Dendritic cell treated with granulocyte-macrophage colony-stimulating factor and Interleukin-4, amounts not matched to agents 40 ng/mL and 50 ng/mL, for 4 days (primary cell): ENCODE measurements around the gene PATZ1.
"Not testable (repeated sequence)": the region's sequence is repeated elsewhere in the genome, so short reads cannot be mapped to it uniquely, and the experiment has no call there.

ENCODE experiments used
- H3K27ac Mint-ChIP-seq: one replicate; pipeline ENCODE4 v1.8.0; 2022; ENCODE audit warnings: mild to moderate bottlenecking, mixed read lengths
- H3K27me3 Mint-ChIP-seq: one replicate; pipeline ENCODE4 v1.8.0; 2022; ENCODE audit warnings: mild to moderate bottlenecking, mixed read lengths
- H3K36me3 Mint-ChIP-seq: one replicate; pipeline ENCODE4 v1.8.0; 2022; ENCODE audit warnings: low read depth, mixed read lengths
- H3K4me1 Mint-ChIP-seq: one replicate; pipeline ENCODE4 v1.8.0; 2022; ENCODE audit warnings: low read depth, mixed read lengths
- H3K4me3 Mint-ChIP-seq: one replicate; pipeline ENCODE4 v1.8.0; 2022; ENCODE audit warnings: mild to moderate bottlenecking, moderate library complexity, mixed read lengths
- H3K9me3 Mint-ChIP-seq: one replicate; pipeline ENCODE4 v1.8.0; 2022; ENCODE audit warnings: mixed read lengths
- intact Hi-C: fragments of 100-400 bp; cut with micrococcal nuclease; formaldehyde crosslinking; loops from one replicate; pipeline ENCODE4 v1.15.0; 2022

Gene PATZ1

GRCh38 chr22:31314220-31314619, 31.9 kb downstream of the PATZ1 start:
- H3K36me3 Mint-ChIP-seq, H3K27ac Mint-ChIP-seq: not testable (repeated sequence)

GRCh38 chr22:31313366-31314147, 32.6 kb downstream of the PATZ1 start:
- Mint-ChIP-seq H3K36me3 (no peaks in the 10 kb centered on the region), H3K4me1 (peaks cover 6% of the 10 kb centered on the region), H3K27ac (peak overlapping the region; percentile 19), H3K4me3 (no peak overlapping the region), H3K9me3 (peaks cover 15% of the 10 kb centered on the region), H3K27me3 (peaks cover 2% of the 10 kb centered on the region)
- intact Hi-C loops, result no loop called here

More at GRCh38 chr22:31314220-31314619, 31.9 kb downstream of the PATZ1 start:
- H3K27me3 Mint-ChIP-seq, H3K4me3 Mint-ChIP-seq, H3K4me1 Mint-ChIP-seq, intact Hi-C loops: not testable (repeated sequence)
- peaks cover 15% of the 10 kb centered on the region for H3K9me3 Mint-ChIP-seq

- peaks cover 2% of the 10 kb centered on the region for H3K27me3 Mint-ChIP-seq
Observed at GRCh38 chr22:31308181-31308580, 38.0 kb downstream of the PATZ1 start.

DNA sequence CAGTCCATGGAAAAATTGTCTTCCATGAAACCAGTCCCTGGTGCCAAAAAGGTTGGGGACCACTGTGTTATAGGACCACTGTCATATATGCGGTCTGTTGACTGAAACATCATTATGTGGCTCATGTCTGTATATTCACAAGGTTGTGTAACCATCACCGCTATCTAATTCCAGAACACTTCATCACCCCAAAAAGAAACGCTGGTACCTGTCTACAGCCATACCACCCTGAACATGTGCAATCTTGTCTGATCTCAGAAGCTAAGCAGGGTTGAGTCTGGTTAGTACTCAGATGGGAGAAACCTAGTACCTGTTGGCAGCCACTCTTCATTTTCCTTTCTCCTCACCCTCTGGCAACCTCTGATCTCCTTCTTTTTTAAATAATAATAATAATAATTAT, 41.0 kb downstream of the PATZ1 start:
- no peaks in the 10 kb centered on the region for H3K4me1 Mint-ChIP-seq
- no peak overlapping the region for H3K4me3 Mint-ChIP-seq
- H3K9me3 Mint-ChIP-seq, result no peaks in the 10 kb centered on the region
- H3K36me3 Mint-ChIP-seq, result no peaks in the 10 kb centered on the region
- intact Hi-C loops, result no loop called here
- peaks cover 2% of the 10 kb centered on the region for H3K27me3 Mint-ChIP-seq
- no peak overlapping the region for H3K27ac Mint-ChIP-seq

More at GRCh38 chr22:31308181-31308580, 38.0 kb downstream of the PATZ1 start:
- no peaks in the 10 kb centered on the region for H3K36me3 Mint-ChIP-seq
- no peak overlapping the region for H3K4me3 Mint-ChIP-seq
- H3K27ac Mint-ChIP-seq, result no peak overlapping the region
- H3K9me3 Mint-ChIP-seq, result no peaks in the 10 kb centered on the region
- peaks cover 1% of the 10 kb centered on the region for H3K4me1 Mint-ChIP-seq
- intact Hi-C loops, result no loop called here

DNA sequence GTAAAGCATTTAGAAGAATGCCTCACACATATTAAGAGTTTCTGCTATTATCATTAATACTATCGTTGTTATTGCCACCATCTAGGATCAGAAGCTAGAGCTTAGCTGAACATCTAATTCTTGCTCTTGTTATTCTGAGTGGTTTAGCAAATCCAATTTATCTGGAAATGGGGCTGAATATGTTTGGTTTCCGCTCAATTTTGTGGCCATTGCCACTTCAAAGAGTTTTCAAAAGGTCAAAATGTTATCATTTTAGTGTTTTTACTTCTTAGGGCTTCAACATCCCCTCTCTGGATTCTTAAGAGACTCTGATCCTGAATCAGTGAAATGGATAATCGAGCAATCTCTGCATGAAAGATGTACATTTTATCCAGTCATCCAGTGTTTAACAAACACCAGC, 43.6 kb downstream of the PATZ1 start:
- H3K9me3 Mint-ChIP-seq, result no peaks in the 10 kb centered on the region
- no peak overlapping the region for H3K27ac Mint-ChIP-seq
- no peaks in the 10 kb centered on the region for H3K36me3 Mint-ChIP-seq
- peaks cover 2% of the 10 kb centered on the region for H3K27me3 Mint-ChIP-seq
- H3K4me1 Mint-ChIP-seq, result no peaks in the 10 kb centered on the region
- H3K4me3 Mint-ChIP-seq, result no peak overlapping the region
- intact Hi-C loops, result no loop called here

- Mint-ChIP-seq H3K4me3 (no peak overlapping the region), H3K9me3 (no peaks in the 10 kb centered on the region), H3K36me3 (no peaks in the 10 kb centered on the region), H3K4me1 (peaks cover 3% of the 10 kb centered on the region), H3K27me3 (peaks cover 2% of the 10 kb centered on the region), H3K27ac (no peak overlapping the region)
- intact Hi-C loops, result no loop called here
Observed at GRCh38 chr22:31302006-31302405, 44.1 kb downstream of the PATZ1 start.

DNA sequence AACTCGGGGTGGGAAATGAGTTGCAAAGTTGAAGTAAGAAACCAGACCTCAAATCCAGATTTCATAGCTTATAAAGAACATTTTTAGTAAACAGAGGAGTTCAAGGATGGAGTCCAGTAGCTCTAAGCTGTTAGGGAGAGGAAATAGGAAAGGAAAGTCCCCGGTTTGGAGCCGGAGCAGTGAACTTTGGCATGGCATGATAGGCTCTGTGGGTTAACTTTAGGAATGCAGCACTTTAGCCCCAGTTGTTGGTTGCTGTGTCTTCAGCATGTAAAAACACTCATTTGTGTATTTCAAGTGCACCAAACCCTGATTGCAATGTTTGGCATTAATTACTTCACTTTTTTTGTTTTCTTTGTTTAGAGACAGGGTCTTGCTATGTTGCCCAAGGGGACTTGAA, 45.2 kb downstream of the PATZ1 start:
- no peaks in the 10 kb centered on the region for H3K27me3 Mint-ChIP-seq
- intact Hi-C loops, result no loop called here
- H3K4me1 Mint-ChIP-seq, result peaks cover 14% of the 10 kb centered on the region
- no peak overlapping the region for H3K4me3 Mint-ChIP-seq
- no peak overlapping the region for H3K27ac Mint-ChIP-seq
- H3K36me3 Mint-ChIP-seq, result no peaks in the 10 kb centered on the region
- H3K9me3 Mint-ChIP-seq, result no peaks in the 10 kb centered on the region

GRCh38 chr22:31295831-31296657, 50.1 kb downstream of the PATZ1 start:
- H3K27ac Mint-ChIP-seq, result peak overlapping the region; percentile 79
- peaks cover 15% of the 10 kb centered on the region for H3K36me3 Mint-ChIP-seq
- H3K27me3 Mint-ChIP-seq, result no peaks in the 10 kb centered on the region
- H3K9me3 Mint-ChIP-seq, result no peaks in the 10 kb centered on the region
- peaks cover 51% of the 10 kb centered on the region for H3K4me1 Mint-ChIP-seq
- peak overlapping the region; percentile 6 for H3K4me3 Mint-ChIP-seq
- intact Hi-C loops, result loop anchor here (10.0 kb wide), 1 partner anchor 189 kb away; the partner anchor contains the start of gene EIF4ENIF1

- intact Hi-C loops, result loop anchor here (10.0 kb wide), 1 partner anchor 189 kb away; the partner anchor contains the start of gene EIF4ENIF1
- no peak overlapping the region for H3K4me3 Mint-ChIP-seq
- H3K27me3 Mint-ChIP-seq, result no peaks in the 10 kb centered on the region
- H3K9me3 Mint-ChIP-seq, result no peaks in the 10 kb centered on the region
- peaks cover 22% of the 10 kb centered on the region for H3K36me3 Mint-ChIP-seq
- peaks cover 54% of the 10 kb centered on the region for H3K4me1 Mint-ChIP-seq
- peak overlapping the region; percentile 79 for H3K27ac Mint-ChIP-seq
Observed at GRCh38 chr22:31295360-31295759, 50.8 kb downstream of the PATZ1 start.

- Mint-ChIP-seq H3K27ac (peak within 1 kb of the TSS; percentile 97), H3K4me1 (peaks cover 78% of the 10 kb centered on the region), H3K27me3 (no peaks in the 10 kb centered on the region), H3K9me3 (no peaks in the 10 kb centered on the region), H3K4me3 (peak within 1 kb of the TSS; percentile 96), H3K36me3 (peaks cover 51% of the 10 kb centered on the region)
- intact Hi-C loops, result loop anchor here (5.0 to 10.0 kb wide), 2 partner anchors 55 to 192 kb away; partner anchors contain the start of genes EIF4ENIF1 and PATZ1
Observed at GRCh38 chr22:31292236-31292989, 53.7 kb downstream of the PATZ1 start, which contains the start of gene PIK3IP1. Gene PIK3IP1 (minus strand): TSS chr22:31292488. CDS start chr22:31292344, 144 bp downstream.

DNA sequence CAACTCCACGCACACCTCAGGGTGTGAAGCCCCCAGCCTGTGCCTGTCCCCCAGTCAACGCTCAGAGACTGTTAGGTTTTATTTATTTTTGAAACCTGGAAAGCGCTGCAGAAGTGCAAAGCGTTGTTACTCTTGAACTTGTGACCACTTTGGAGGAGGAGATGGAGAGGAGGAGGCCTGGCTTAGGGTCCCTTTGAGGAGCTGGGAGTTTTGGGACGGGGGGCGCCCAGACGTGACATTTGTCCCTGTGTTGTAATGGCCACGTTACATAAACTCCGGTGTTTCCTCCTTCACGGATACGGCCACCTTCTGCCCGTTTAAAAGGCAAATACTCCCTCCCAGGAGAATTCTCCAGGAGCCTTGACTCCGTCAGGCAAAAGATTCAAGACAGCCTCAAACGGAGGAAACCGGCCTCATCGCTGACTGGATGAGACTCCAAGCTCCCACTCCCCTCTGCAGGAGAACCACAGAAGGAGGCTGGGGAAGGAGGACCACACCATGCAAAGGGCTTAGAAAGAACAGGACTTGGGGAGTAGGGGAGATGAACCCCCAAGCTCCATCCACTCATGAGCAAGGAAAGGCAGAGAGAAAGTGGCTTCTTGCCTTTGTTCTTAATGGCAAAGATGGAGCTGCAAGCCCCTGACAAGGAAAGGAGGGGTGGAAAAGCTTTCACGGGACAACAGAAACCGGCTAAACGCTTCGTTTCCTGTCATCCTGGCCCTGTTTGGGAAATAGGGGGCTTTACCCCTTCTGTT, 54.5 kb downstream of the PATZ1 start:
- no peaks in the 10 kb centered on the region for H3K27me3 Mint-ChIP-seq
- no peaks in the 10 kb centered on the region for H3K9me3 Mint-ChIP-seq
- H3K36me3 Mint-ChIP-seq, result peaks cover 59% of the 10 kb centered on the region
- H3K4me3 Mint-ChIP-seq, result peak overlapping the region; percentile 96
- peak overlapping the region; percentile 97 for H3K27ac Mint-ChIP-seq
- intact Hi-C loops, result loop anchor here (5.0 to 10.0 kb wide), 2 partner anchors 56 to 193 kb away; partner anchors contain the start of genes EIF4ENIF1 and PATZ1
- H3K4me1 Mint-ChIP-seq, result peaks cover 78% of the 10 kb centered on the region

GRCh38 chr22:31290494-31291471, 55.4 kb downstream of the PATZ1 start:
- Mint-ChIP-seq H3K9me3 (no peaks in the 10 kb centered on the region), H3K36me3 (peaks cover 67% of the 10 kb centered on the region), H3K4me1 (peaks cover 78% of the 10 kb centered on the region), H3K4me3 (peak overlapping the region; percentile 96), H3K27ac (peak overlapping the region; percentile 97), H3K27me3 (no peaks in the 10 kb centered on the region)
- intact Hi-C loops, result loop anchor here (5.0 to 10.0 kb wide), 2 partner anchors 57 to 194 kb away; partner anchors contain the start of genes EIF4ENIF1 and PATZ1
